Activated T-cell treated with anti-CD3 and anti-CD28 coated beads, Interleukin-2, amount 50 U/mL, for 4 hours (primary cell): Measurements from ENCODE around the gene KLRG1. TPM values are rescaled to one million over a fixed set of nuclear protein-coding genes. Genes with fewer than 3 reads are reported as not detected.

Experiments
- ATAC-seq, 2 donors: fragments of 200-7000 bp; cut with Tn5 transposase; one replicate each; pipeline ENCODE4 v1.10.0; 2021
- DNase-seq: peaks from one replicate; pipeline ENCODE4 v3.0.0-alpha.2; 2020
- H3K27me3 Mint-ChIP-seq: one replicate; pipeline ENCODE4 v1.8.0; 2021; ENCODE audit warnings: low read depth, mixed read lengths
- H3K36me3 Mint-ChIP-seq: one replicate; pipeline ENCODE4 v1.8.0; 2022; ENCODE audit warnings: mixed read lengths; ENCODE audit not compliant: insufficient read depth
- H3K4me1 Mint-ChIP-seq: one replicate; pipeline ENCODE4 v1.8.0; 2021; ENCODE audit warnings: low read depth, mixed read lengths
- H3K4me3 Mint-ChIP-seq: one replicate; pipeline ENCODE4 v1.8.0; 2021; ENCODE audit warnings: mild to moderate bottlenecking, moderate library complexity, mixed read lengths
- H3K9me3 Mint-ChIP-seq: one replicate; pipeline ENCODE4 v1.8.0; 2021; ENCODE audit warnings: mixed read lengths
- total RNA-seq, 3 donors: library from RNA; stranded (reverse); gene quantifications; one replicate each; pipeline ENCODE4 v1.2.1, GENCODE V29; 2021

Gene KLRG1
- total RNA-seq, 3 donors from 2014 or later, result 2.3 to 7.6 (median 5.4) TPM

- no peaks in the 10 kb centered on the region for H3K27me3 Mint-ChIP-seq
- no peak overlapping the region for H3K4me3 Mint-ChIP-seq
- no peak for ATAC-seq
- no peaks in the 10 kb centered on the region for H3K36me3 Mint-ChIP-seq
- H3K9me3 Mint-ChIP-seq, result peaks cover 5% of the 10 kb centered on the region
- no peak for DNase-seq
- peaks cover 87% of the 10 kb centered on the region for H3K4me1 Mint-ChIP-seq
Observed at GRCh38 chr12:8957561-8957960, 31.8 kb upstream of the KLRG1 start.

- H3K4me3 Mint-ChIP-seq, result no peak overlapping the region
- no peak for ATAC-seq
- peaks cover 3% of the 10 kb centered on the region for H3K9me3 Mint-ChIP-seq
- DNase-seq, result no peak
- H3K4me1 Mint-ChIP-seq, result peaks cover 84% of the 10 kb centered on the region
- no peaks in the 10 kb centered on the region for H3K36me3 Mint-ChIP-seq
- no peaks in the 10 kb centered on the region for H3K27me3 Mint-ChIP-seq
Observed at GRCh38 chr12:8958066-8958465, 31.3 kb upstream of the KLRG1 start.

- no peaks in the 10 kb centered on the region for H3K27me3 Mint-ChIP-seq
- no peak for DNase-seq
- no peak overlapping the region for H3K4me3 Mint-ChIP-seq
- peaks cover 8% of the 10 kb centered on the region for H3K9me3 Mint-ChIP-seq
- peaks cover 73% of the 10 kb centered on the region for H3K4me1 Mint-ChIP-seq
- peak; percentile 52 to 77 for ATAC-seq
- peaks cover 8% of the 10 kb centered on the region for H3K36me3 Mint-ChIP-seq
Observed at GRCh38 chr12:8960176-8960575, 29.2 kb upstream of the KLRG1 start.

- H3K4me1 Mint-ChIP-seq, result peaks cover 18% of the 10 kb centered on the region
- DNase-seq (no peak), ATAC-seq (no peak)
- H3K27me3 Mint-ChIP-seq, result no peaks in the 10 kb centered on the region
- H3K36me3 Mint-ChIP-seq, result peaks cover 7% of the 10 kb centered on the region
- H3K4me3 Mint-ChIP-seq, result no peak overlapping the region
- peaks cover 20% of the 10 kb centered on the region for H3K9me3 Mint-ChIP-seq
Observed at GRCh38 chr12:8968761-8969160, 20.6 kb upstream of the KLRG1 start.

- Mint-ChIP-seq H3K4me3 (no peak overlapping the region), H3K4me1 (peaks cover 11% of the 10 kb centered on the region), H3K9me3 (peaks cover 13% of the 10 kb centered on the region), H3K27me3 (no peaks in the 10 kb centered on the region), H3K36me3 (peaks cover 1% of the 10 kb centered on the region)
- no peak for DNase-seq
- no peak for ATAC-seq
Observed at GRCh38 chr12:8969861-8970411, 19.4 kb upstream of the KLRG1 start.

- Mint-ChIP-seq H3K9me3 (peaks cover 13% of the 10 kb centered on the region), H3K4me3 (no peak overlapping the region), H3K4me1 (peaks cover 13% of the 10 kb centered on the region), H3K36me3 (peaks cover 1% of the 10 kb centered on the region), H3K27me3 (no peaks in the 10 kb centered on the region)
- DNase-seq (no peak), ATAC-seq (no peak)
Observed at GRCh38 chr12:8970432-8970831, 18.9 kb upstream of the KLRG1 start.

- DNase-seq (no peak), ATAC-seq (no peak)
- no peaks in the 10 kb centered on the region for H3K27me3 Mint-ChIP-seq
- H3K4me3 Mint-ChIP-seq, result no peak overlapping the region
- H3K9me3 Mint-ChIP-seq, result peaks cover 21% of the 10 kb centered on the region
- peaks cover 16% of the 10 kb centered on the region for H3K4me1 Mint-ChIP-seq
- H3K36me3 Mint-ChIP-seq, result peaks cover 15% of the 10 kb centered on the region
Observed at GRCh38 chr12:8980137-8980536, 9.2 kb upstream of the KLRG1 start.

- Mint-ChIP-seq H3K36me3 (peaks cover 8% of the 10 kb centered on the region), H3K27me3 (no peaks in the 10 kb centered on the region), H3K4me1 (peaks cover 53% of the 10 kb centered on the region), H3K4me3 (no peak overlapping the region), H3K9me3 (peaks cover 15% of the 10 kb centered on the region)
- ATAC-seq (no peak), DNase-seq (no peak)
Observed at GRCh38 chr12:8985213-8985754, 4.1 kb upstream of the KLRG1 start.

- Mint-ChIP-seq H3K36me3 (peaks cover 3% of the 10 kb centered on the region), H3K27me3 (no peaks in the 10 kb centered on the region), H3K9me3 (peaks cover 7% of the 10 kb centered on the region), H3K4me1 (peaks cover 59% of the 10 kb centered on the region), H3K4me3 (no peak overlapping the region)
- DNase-seq (no peak), ATAC-seq (no peak)
Observed at GRCh38 chr12:8987163-8987562, 2.2 kb upstream of the KLRG1 start.

- H3K4me3 Mint-ChIP-seq, result peak overlapping the region; percentile 22
- H3K36me3 Mint-ChIP-seq, result peaks cover 3% of the 10 kb centered on the region
- peaks cover 7% of the 10 kb centered on the region for H3K9me3 Mint-ChIP-seq
- H3K4me1 Mint-ChIP-seq, result peaks cover 61% of the 10 kb centered on the region
- H3K27me3 Mint-ChIP-seq, result no peaks in the 10 kb centered on the region
- DNase-seq, result no peak
- peak; percentile 36 to 46 for ATAC-seq
Observed at GRCh38 chr12:8987685-8988084, 1.7 kb upstream of the KLRG1 start.

- peaks cover 3% of the 10 kb centered on the region for H3K36me3 Mint-ChIP-seq
- no peaks in the 10 kb centered on the region for H3K27me3 Mint-ChIP-seq
- peak overlapping the region; percentile 83 for H3K4me3 Mint-ChIP-seq
- ATAC-seq (peak; percentile 42 to 50), DNase-seq (no peak)
- peaks cover 75% of the 10 kb centered on the region for H3K4me1 Mint-ChIP-seq
- peaks cover 2% of the 10 kb centered on the region for H3K9me3 Mint-ChIP-seq
Observed at GRCh38 chr12:8991371-8992345, 2.3 kb downstream of the KLRG1 start.

- peaks cover 3% of the 10 kb centered on the region for H3K36me3 Mint-ChIP-seq
- H3K4me3 Mint-ChIP-seq, result peak overlapping the region; percentile 69
- H3K4me1 Mint-ChIP-seq, result peaks cover 69% of the 10 kb centered on the region
- H3K9me3 Mint-ChIP-seq, result no peaks in the 10 kb centered on the region
- ATAC-seq (no peak), DNase-seq (no peak)
- H3K27me3 Mint-ChIP-seq, result no peaks in the 10 kb centered on the region
Observed at GRCh38 chr12:8993827-8994226, 4.5 kb downstream of the KLRG1 start.

GRCh38 chr12:8995021-8995775, 5.9 kb downstream of the KLRG1 start:
- H3K9me3 Mint-ChIP-seq, result no peaks in the 10 kb centered on the region
- DNase-seq, result no peak
- peak overlapping the region; percentile 69 for H3K4me3 Mint-ChIP-seq
- no peaks in the 10 kb centered on the region for H3K27me3 Mint-ChIP-seq
- peaks cover 10% of the 10 kb centered on the region for H3K36me3 Mint-ChIP-seq
- peaks cover 69% of the 10 kb centered on the region for H3K4me1 Mint-ChIP-seq
- ATAC-seq, result no peak
